Right lobe of liver (tissue), 4 donors: ENCODE measurements around the gene BCL2L15.

Experiments used
- CTCF ChIP-seq, 4 donors: fragments of 200-600 bp in 3 of 4; fragments of 450-650 bp in 1 of 4; IDR thresholded peaks; one replicate each; pipeline versions ENCODE4 v1.5.1 to v1.8.0; 2016 to 2022; ENCODE audit warnings: antibody characterized with exemption in 4 of 4, mild to moderate bottlenecking in 2 of 4
- POLR2A ChIP-seq: fragments of 450-650 bp; IDR thresholded peaks from one replicate; pipeline ENCODE4 v1.6.1; 2017; ENCODE audit warnings: antibody characterized with exemption, mild to moderate bottlenecking
- donor health status: DM: no; HTN: no; CAD: no.
- donor health status: DM: no; HTN: no; CAD: no.
- donor health status: DM: no; HTN: yes; CAD: no.

- TF ChIP-seq CTCF (IDR thresholded peaks at IDR 0.05) (no peak), POLR2A (no peak)
Measured at GRCh38 chr1:113860891-113861290, 26.5 kb downstream of the BCL2L15 start.
